NCI-H1092 (cell line): ENCODE results near the gene TRMT2B.
"Not testable (repeated sequence)": the region's sequence is repeated elsewhere in the genome, so short reads cannot be mapped to it uniquely, and the experiment has no call there.

ENCODE experiments used
- DNase-seq: peaks from one replicate; lab custom pipeline; 2025; lab: John Stamatoyannopoulos, UW

The TRMT2B gene

GRCh38 chrX:100999451-100999850, 52.5 kb downstream of the TRMT2B start:
- DNase-seq = no peak

- DNase-seq = no peak
Measured at GRCh38 chrX:100995469-100995868, 56.4 kb downstream of the TRMT2B start.

- DNase-seq = no peak
Measured at GRCh38 chrX:100994352-100995281, 57.3 kb downstream of the TRMT2B start.

GRCh38 chrX:100990139-100990538, 61.8 kb downstream of the TRMT2B start:
- DNase-seq = no peak

GRCh38 chrX:100984818-100985217, 67.1 kb downstream of the TRMT2B start:
- DNase-seq = no peak

GRCh38 chrX:100981498-100981845, 70.4 kb downstream of the TRMT2B start:
- not testable (repeated sequence) for DNase-seq

- DNase-seq = no peak
Measured at GRCh38 chrX:100980608-100981497, 71.1 kb downstream of the TRMT2B start.

- no peak for DNase-seq
Measured at GRCh38 chrX:100979881-100980607, 71.9 kb downstream of the TRMT2B start.

- DNase-seq = no peak
Measured at GRCh38 chrX:100976211-100976610, 75.7 kb downstream of the TRMT2B start.

- DNase-seq = no peak
Measured at GRCh38 chrX:100975212-100975611, 76.7 kb downstream of the TRMT2B start.

GRCh38 chrX:100973411-100973810, 78.5 kb downstream of the TRMT2B start:
- no peak for DNase-seq

- no peak for DNase-seq
Measured at GRCh38 chrX:100969936-100970335, 82.0 kb downstream of the TRMT2B start.

GRCh38 chrX:100969408-100969807, 82.5 kb downstream of the TRMT2B start, which contains the start of gene ARL13A:
Gene ARL13A (plus strand): TSS chrX:100969708. CDS start chrX:100973690, 3,982 bp downstream.
- no peak for DNase-seq

- DNase-seq = no peak
Measured at GRCh38 chrX:100964362-100964761, 87.5 kb downstream of the TRMT2B start.

- DNase-seq = no peak
Measured at GRCh38 chrX:100962811-100963210, 89.1 kb downstream of the TRMT2B start.
